ENCODE data around the gene CHRM4. TPM values are rescaled to one million over a fixed set of nuclear protein-coding genes. Genes with fewer than 3 reads are reported as not detected.

CHRM4 gene
- polyA plus RNA-seq, 3 donors: 0.08 to 0.09 TPM; not detected in 1

GRCh38 chr11:46361283-46362155 is 30.1 kb downstream of the CHRM4 start:
- WGBS, 3 donors: 18 to 30% (median 18%) methylated on average over 25 to 26 of the region's 26 CpGs
- peak overlapping the region; percentile 6 for H3K27ac ChIP-seq (ENCODE audit: low read depth, low read length)

DNA sequence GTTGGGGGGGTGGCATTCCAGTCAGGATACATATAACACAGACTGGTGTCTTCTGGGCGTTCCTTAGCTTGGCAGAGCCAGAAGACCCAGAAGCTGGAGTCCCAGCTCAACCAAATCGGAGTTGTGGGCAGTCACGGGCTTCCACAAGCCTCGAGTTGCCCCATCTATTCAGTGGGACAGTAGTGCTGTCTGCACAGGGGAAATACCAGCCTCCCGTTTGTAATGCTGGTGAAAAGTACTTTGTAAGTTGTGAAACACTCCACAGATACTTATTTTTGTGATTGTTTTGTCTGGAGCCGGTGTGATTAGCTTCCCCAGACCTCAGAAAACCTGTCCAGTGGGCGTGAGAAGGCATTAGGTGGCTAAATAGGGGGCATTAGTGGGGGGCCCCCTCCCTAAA is 30.7 kb downstream of the CHRM4 start:
- peak overlapping the region; percentile 6 for H3K27ac ChIP-seq (ENCODE audit: low read depth, low read length)
- 40 to 62% (median 40%) methylated on average over 7 of the region's 7 CpGs for WGBS, 3 donors

GRCh38 chr11:46359953-46360352 is 31.6 kb downstream of the CHRM4 start:
- 71 to 79% (median 78%) methylated on average over 1 of the region's 1 CpG for WGBS, 3 donors
- no peak overlapping the region for H3K27ac ChIP-seq (ENCODE audit: low read depth, low read length)

- 28 to 67% (median 66%) methylated on average over 11 of the region's 11 CpGs for WGBS, 3 donors
- H3K27ac ChIP-seq (ENCODE audit: low read depth, low read length): no peak overlapping the region
Measured at GRCh38 chr11:46357483-46357936, 34.1 kb downstream of the CHRM4 start.

- WGBS, 3 donors: 60 to 81% (median 71%) methylated on average over 7 of the region's 7 CpGs
- no peak overlapping the region for H3K27ac ChIP-seq (ENCODE audit: low read depth, low read length)
Measured at GRCh38 chr11:46356924-46357482, 34.6 kb downstream of the CHRM4 start.

GRCh38 chr11:46353698-46354097 is 37.9 kb downstream of the CHRM4 start:
- WGBS, 3 donors: 45 to 55% (median 50%) methylated on average over 9 of the region's 9 CpGs
- H3K27ac ChIP-seq (ENCODE audit: low read depth, low read length): no peak overlapping the region

DNA sequence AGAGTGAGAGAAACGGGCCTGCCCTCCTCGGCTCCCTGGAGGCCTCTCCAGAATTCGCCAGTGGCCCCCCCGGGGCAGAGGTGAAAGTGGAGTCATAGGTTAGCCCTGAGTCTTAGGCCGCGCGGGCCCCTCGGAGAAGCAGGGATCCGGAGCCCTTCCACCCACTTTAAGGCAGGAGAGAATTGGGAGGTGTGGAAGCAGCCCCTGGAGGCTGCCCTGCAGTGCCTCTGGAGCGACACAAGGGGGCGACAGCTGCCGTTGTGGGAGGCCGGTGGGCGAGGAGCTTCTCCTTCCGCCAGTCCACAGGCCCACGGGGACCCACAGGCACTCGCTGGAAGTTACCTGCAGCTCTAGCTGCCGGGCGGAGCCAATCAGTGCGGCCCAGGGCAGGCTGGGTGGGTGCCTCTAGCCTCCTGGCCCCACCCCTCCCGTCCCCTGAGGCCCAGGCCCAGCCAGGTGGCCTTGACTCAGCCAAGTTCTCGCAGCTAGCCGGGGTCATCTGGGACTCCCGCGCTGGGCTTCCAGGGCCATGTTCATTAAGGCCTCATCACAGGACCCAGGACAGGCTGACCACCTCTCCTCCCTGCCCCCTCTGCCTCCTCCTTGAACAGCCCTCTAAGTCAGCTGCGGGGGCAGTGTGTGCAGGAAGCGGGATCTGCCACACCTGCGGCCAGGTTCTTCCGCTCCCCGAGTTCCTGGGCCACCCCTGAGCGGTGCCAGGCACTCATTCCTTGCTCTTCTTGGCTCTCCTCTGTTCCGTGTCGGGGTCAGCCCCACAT is 39.3 kb downstream of the CHRM4 start:
- H3K27ac ChIP-seq (ENCODE audit: low read depth, low read length): no peak overlapping the region
- 26 to 61% (median 58%) methylated on average over 27 to 33 of the region's 33 CpGs for WGBS, 3 donors

DNA sequence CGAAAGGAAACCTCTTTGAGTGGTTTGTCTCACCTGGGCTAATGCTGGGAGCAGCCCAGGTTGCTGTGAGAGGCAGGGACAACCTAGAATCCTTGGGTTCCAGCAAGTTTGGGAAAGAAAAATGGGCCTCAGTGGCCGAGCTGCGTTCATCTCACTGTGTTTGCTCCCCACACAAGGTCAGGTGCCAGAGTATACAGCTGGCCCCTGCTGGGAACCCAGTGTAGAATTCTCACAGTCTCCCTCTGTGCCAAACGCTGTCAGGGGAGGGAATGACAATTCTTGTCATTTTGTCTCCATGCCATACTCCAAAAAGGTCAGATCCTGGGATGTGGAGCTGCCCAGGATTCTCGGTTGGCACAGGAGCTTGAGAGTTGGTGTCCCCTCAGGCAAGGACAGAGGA is 40.0 kb downstream of the CHRM4 start:
- no peak overlapping the region for H3K27ac ChIP-seq (ENCODE audit: low read depth, low read length)
- 30 to 81% (median 69%) methylated on average over 5 of the region's 5 CpGs for WGBS, 3 donors

DNA sequence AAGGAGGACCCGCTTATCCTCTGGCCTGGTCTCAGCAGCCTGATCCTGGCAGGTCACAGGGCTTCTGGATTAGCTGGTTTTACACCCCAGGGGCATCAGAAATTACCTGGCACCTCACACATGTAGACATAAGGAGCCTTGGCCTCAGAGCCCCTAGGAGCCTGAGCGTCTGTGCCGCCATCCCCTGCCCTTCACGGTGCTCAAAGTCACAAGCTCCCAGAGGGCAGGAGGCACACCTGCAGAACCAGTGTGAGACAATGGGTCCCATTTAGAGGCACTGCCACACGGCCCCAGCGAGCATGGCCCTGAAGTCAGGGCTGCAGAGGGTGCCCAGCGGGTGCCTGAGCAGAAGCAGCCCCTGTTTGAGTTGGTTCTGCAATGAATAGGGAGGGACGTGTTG is 40.4 kb downstream of the CHRM4 start:
- 37 to 89% (median 88%) methylated on average over 8 of the region's 8 CpGs for WGBS, 3 donors
- no peak overlapping the region for H3K27ac ChIP-seq (ENCODE audit: low read depth, low read length)

DNA sequence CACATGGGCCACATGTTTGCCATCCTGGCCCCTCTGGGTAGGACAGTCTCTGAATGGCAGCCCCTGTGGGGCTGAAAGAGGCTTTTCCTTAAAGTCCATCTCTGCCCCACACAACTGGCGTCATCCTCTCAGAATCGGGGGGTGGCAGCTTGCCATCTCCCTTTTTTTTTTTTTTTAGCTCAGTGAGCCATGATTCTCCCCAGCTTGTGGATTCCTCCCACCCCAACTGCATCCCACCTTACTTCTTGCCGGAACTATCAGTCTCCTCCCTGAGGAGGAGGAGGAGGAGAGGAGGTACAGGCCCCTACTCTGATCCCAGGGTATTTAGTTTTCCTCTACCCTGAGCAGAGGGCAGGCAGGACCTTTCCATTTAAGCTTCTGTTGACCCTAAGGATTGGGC is 40.9 kb downstream of the CHRM4 start:
- H3K27ac ChIP-seq (ENCODE audit: low read depth, low read length): no peak overlapping the region
- 41 to 58% (median 55%) methylated on average over 3 of the region's 3 CpGs for WGBS, 3 donors

GRCh38 chr11:46348566-46349401 is 42.8 kb downstream of the CHRM4 start:
- WGBS, 3 donors: 33 to 44% (median 43%) methylated on average over 18 of the region's 18 CpGs
- H3K27ac ChIP-seq (ENCODE audit: low read depth, low read length): no peak overlapping the region

GRCh38 chr11:46347637-46348311 is 43.8 kb downstream of the CHRM4 start:
- no peak overlapping the region for H3K27ac ChIP-seq (ENCODE audit: low read depth, low read length)
- WGBS, 3 donors: 1 to 26% (median 18%) methylated on average over 33 to 63 of the region's 63 CpGs

DNA sequence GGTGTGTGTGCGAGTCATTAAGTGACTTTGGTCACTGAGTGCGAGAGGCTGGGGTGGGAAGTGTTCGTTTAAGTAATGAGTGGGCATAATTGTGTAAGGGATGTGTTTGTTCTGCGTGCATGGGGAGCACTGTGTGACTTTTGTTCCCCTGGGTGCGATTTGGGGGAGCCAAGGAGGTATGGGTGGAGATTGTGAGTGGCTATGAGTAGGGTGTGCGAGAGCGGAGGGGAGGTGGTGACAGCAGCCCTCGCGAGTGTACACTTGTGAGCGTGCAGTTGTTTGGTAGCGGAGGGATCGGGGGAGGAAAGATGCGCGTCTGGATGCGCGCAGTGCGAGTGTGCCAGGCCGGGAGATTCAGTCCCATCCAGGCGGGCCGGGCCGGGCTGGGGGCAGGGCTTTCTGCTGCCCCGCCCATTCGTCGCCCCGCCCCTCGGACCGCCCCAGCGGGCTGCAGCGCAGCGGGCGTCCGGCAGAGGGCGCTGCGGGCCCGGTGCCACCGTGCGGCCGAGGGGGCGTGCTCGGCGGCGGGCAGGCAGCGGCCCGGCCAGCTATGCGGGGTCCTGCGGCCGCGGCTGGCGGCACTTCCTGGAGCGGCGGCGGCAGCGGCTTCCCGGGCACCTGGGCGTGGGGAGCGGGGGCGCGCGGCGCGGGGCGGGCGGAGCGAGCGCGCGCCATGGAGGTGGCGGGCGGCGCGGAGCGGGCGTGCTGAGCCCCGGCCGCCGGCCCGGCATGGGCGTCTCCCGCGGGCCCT is 44.5 kb downstream of the CHRM4 start, which contains the start of gene DGKZ:
Gene DGKZ, plus strand, starts transcription at position 578 of the 751 bp plus-strand sequence. CDS start 197 bp downstream, outside the sequence.
- 7 to 12% (median 7%) methylated on average over 39 to 80 of the region's 80 CpGs for WGBS, 3 donors
- H3K27ac ChIP-seq (ENCODE audit: low read depth, low read length): no peak within 1 kb of the TSS

DNA sequence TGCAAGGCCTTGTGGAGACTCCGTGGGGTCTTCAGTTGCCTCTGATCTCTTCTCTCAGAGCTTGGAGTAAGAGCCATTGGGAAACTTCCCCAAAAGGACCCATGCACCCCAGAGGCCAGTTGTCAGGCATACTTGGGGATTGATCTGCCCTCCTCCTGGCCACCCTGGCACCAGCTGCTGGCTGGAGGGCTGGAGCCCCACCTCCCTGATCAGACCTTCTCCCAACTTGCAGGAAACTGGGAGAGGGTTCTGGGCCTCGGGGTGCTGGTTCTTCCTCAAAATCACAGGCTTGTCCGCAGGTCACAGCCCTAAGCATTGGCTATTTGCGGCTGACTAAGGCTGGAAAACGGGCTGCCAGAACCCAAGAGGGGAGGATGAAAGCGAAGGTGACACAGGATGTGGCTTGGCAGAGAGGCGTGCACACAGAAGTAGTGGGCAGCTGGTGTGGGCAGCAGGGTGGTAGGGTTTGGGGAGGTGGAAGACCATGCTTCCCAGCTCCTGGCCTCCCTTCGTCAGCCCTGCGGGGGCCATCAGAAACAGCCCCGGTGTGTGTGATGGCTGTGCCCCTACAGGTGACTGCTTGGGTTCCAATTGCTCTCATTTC is 45.6 kb downstream of the CHRM4 start:
- WGBS, 3 donors: 46 to 79% (median 57%) methylated on average over 10 of the region's 10 CpGs
- no peak overlapping the region for H3K27ac ChIP-seq (ENCODE audit: low read depth, low read length)

DNA sequence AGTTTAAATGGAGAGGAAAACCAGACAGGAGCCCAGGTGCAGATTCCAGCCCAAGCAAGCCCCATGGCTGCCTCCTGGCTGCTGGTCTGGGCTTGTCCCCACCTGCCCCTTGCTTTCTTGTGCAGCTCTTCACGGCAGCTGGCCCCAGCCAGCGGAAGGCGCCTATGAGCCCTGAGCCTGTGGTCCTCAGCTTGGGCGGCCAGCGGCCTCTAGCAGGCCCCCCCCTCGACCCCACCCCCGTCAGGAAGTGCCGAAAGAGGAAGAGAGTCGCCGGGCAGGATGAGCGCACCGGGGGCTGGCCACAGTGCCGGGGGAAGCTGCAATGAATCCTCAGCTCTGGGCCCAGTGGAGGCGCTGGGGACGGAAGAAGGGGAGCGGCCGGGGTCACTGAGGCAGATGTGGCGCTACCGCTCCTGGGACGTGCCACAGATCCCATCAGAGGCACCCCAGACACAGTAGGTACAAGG is 46.4 kb downstream of the CHRM4 start:
- 42 to 62% (median 45%) methylated on average over 20 of the region's 20 CpGs for WGBS, 3 donors
- no peak overlapping the region for H3K27ac ChIP-seq (ENCODE audit: low read depth, low read length)

- WGBS, 3 donors: 62 to 69% (median 67%) methylated on average over 3 of the region's 3 CpGs
- H3K27ac ChIP-seq (ENCODE audit: low read depth, low read length): no peak overlapping the region
Measured at GRCh38 chr11:46343520-46343919, 48.1 kb downstream of the CHRM4 start.

All from adipose tissue (tissue), 3 donors.